ENCODE measurements around the gene TRIM28. TPM values are rescaled to one million over a fixed set of nuclear protein-coding genes. Genes with fewer than 3 reads are reported as not detected.

Gene TRIM28
- total and polyA plus RNA-seq, 9 of the 15 experiments (the other 6 are each of a cell fraction or from before 2014, with no cell fraction given), result 12.1 to 797 (median 490) TPM

DNA sequence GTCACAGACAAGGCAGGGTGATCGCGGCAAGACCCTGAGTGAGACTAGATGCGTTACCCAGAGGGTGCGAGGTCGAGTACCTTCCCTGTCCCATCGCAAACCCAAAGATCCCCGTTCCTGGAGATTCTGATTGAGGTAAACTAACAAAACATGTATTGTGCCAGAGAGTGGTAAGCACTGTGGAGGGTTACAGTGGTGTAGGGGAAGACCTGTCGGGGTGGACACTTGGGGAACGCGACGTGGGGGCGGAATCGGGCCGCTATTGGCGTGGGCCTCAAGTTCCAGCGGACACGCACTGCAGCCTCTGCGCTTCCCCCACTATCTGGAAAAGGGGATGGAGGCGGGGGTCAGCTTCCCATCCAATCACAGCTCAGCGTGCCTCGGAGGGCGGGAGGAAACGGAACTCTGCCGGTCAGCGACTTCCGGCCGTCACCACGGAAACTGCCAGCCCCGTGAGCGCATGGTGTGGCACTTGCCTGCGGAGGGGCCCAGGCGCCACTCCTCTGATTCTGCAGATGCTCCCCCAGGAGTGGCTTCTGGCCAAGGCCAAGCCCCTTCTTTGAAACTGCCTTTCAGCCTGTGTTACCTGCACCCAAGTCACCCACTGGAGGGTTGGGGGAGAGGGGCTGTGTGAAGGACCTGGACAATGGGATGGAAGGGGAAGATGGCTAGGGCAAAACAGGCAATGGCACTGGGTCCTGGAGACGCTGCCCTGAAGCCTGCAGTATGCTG is 15.6 kb downstream of the TRIM28 start (continued):
- TF ChIP-seq, protein P1, sequence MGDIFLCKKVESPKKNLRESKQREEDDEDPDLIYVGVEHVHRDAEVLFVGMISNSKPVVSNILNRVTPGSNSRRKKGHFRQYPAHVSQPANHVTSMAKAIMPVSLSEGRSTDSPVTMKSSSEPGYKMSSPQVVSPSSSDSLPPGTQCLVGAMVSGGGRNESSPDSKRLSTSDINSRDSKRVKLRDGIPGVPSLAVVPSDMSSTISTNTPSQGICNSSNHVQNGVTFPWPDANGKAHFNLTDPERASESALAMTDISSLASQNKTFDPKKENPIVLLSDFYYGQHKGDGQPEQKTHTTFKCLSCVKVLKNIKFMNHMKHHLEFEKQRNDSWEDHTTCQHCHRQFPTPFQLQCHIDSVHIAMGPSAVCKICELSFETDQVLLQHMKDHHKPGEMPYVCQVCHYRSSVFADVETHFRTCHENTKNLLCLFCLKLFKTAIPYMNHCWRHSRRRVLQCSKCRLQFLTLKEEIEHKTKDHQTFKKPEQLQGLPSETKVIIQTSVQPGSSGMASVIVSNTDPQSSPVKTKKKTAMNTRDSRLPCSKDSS (IDR thresholded peaks at IDR 0.05; ENCODE audit: low read depth, partially characterized antibody), result no peak
- peak; percentile 49 for TF ChIP-seq NUFIP1 (IDR thresholded peaks at IDR 0.05; ENCODE audit: partially characterized antibody)
- no peak for TF ChIP-seq GATAD2B (IDR thresholded peaks at IDR 0.05; ENCODE audit: borderline replicate concordance)
- TF ChIP-seq ZFP1 (CRISPR knock-in tag; IDR thresholded peaks at IDR 0.05), result no peak
- TF ChIP-seq RBBP5 (IDR thresholded peaks at IDR 0.05; ENCODE audit: borderline replicate concordance, insufficient read depth, low read length, poor library complexity, severe bottlenecking), result no peak
- TF ChIP-seq, protein P2, sequence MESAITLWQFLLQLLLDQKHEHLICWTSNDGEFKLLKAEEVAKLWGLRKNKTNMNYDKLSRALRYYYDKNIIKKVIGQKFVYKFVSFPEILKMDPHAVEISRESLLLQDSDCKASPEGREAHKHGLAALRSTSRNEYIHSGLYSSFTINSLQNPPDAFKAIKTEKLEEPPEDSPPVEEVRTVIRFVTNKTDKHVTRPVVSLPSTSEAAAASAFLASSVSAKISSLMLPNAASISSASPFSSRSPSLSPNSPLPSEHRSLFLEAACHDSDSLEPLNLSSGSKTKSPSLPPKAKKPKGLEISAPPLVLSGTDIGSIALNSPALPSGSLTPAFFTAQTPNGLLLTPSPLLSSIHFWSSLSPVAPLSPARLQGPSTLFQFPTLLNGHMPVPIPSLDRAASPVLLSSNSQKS (CRISPR knock-in tag; IDR thresholded peaks at IDR 0.05), result no peak
- TF ChIP-seq, protein P3, sequence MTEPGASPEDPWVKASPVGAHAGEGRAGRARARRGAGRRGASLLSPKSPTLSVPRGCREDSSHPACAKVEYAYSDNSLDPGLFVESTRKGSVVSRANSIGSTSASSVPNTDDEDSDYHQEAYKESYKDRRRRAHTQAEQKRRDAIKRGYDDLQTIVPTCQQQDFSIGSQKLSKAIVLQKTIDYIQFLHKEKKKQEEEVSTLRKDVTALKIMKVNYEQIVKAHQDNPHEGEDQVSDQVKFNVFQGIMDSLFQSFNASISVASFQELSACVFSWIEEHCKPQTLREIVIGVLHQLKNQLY (CRISPR knock-in tag; conservative IDR thresholded peaks at IDR 0.05), result no peak
- TF ChIP-seq, protein P4, sequence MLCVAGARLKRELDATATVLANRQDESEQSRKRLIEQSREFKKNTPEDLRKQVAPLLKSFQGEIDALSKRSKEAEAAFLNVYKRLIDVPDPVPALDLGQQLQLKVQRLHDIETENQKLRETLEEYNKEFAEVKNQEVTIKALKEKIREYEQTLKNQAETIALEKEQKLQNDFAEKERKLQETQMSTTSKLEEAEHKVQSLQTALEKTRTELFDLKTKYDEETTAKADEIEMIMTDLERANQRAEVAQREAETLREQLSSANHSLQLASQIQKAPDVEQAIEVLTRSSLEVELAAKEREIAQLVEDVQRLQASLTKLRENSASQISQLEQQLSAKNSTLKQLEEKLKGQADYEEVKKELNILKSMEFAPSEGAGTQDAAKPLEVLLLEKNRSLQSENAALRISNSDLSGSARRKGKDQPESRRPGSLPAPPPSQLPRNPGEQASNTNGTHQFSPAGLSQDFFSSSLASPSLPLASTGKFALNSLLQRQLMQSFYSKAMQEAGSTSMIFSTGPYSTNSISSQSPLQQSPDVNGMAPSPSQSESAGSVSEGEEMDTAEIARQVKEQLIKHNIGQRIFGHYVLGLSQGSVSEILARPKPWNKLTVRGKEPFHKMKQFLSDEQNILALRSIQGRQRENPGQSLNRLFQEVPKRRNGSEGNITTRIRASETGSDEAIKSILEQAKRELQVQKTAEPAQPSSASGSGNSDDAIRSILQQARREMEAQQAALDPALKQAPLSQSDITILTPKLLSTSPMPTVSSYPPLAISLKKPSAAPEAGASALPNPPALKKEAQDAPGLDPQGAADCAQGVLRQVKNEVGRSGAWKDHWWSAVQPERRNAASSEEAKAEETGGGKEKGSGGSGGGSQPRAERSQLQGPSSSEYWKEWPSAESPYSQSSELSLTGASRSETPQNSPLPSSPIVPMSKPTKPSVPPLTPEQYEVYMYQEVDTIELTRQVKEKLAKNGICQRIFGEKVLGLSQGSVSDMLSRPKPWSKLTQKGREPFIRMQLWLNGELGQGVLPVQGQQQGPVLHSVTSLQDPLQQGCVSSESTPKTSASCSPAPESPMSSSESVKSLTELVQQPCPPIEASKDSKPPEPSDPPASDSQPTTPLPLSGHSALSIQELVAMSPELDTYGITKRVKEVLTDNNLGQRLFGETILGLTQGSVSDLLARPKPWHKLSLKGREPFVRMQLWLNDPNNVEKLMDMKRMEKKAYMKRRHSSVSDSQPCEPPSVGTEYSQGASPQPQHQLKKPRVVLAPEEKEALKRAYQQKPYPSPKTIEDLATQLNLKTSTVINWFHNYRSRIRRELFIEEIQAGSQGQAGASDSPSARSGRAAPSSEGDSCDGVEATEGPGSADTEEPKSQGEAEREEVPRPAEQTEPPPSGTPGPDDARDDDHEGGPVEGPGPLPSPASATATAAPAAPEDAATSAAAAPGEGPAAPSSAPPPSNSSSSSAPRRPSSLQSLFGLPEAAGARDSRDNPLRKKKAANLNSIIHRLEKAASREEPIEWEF (CRISPR knock-in tag; IDR thresholded peaks at IDR 0.05), result no peak
- TF ChIP-seq, protein P5, sequence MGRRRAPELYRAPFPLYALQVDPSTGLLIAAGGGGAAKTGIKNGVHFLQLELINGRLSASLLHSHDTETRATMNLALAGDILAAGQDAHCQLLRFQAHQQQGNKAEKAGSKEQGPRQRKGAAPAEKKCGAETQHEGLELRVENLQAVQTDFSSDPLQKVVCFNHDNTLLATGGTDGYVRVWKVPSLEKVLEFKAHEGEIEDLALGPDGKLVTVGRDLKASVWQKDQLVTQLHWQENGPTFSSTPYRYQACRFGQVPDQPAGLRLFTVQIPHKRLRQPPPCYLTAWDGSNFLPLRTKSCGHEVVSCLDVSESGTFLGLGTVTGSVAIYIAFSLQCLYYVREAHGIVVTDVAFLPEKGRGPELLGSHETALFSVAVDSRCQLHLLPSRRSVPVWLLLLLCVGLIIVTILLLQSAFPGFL (CRISPR knock-in tag; IDR thresholded peaks at IDR 0.05), result no peak
- no peak for TF ChIP-seq ZNF696 (CRISPR knock-in tag; conservative IDR thresholded peaks at IDR 0.05)
- no peak; the same call in 1 of the 2 replicates for TF ChIP-seq MBD2 (IDR thresholded peaks at IDR 0.05; ENCODE audit: borderline replicate concordance, low read depth)
- TF ChIP-seq ZNF124 (CRISPR knock-in tag; IDR thresholded peaks at IDR 0.05), result no peak

Data from K562 (cell line).